MM.1S (cell line): Measurements from ENCODE around the gene CDH4.

Experiments
- DNase-seq: peaks from one replicate; pipeline ENCODE4 v3.0.0-alpha.2; 2015
- H2AFZ ChIP-seq: fragments of 300-600 bp; sonication (generic); 2 replicates; pipeline ENCODE4 v1.6.0; 2016; ENCODE audit warnings: antibody characterized with exemption, low read length
- H3F3A ChIP-seq: fragments of 300-600 bp; sonication (generic); 2 replicates; pipeline ENCODE4 v1.6.1; 2016; ENCODE audit warnings: mild to moderate bottlenecking, antibody characterized with exemption, low read length, moderate library complexity, mixed read lengths; ENCODE audit not compliant: insufficient read depth
- H3K27ac ChIP-seq: fragments of 300-600 bp; sonication (generic); 2 replicates; pipeline ENCODE4 v1.5.1; 2016; ENCODE audit warnings: mild to moderate bottlenecking, low read length
- H3K27me3 ChIP-seq: fragments of 300-600 bp; sonication (generic); replicated peaks from 2 replicates; pipeline ENCODE4 v1.6.0; 2016; ENCODE audit warnings: low read length; ENCODE audit not compliant: insufficient read depth
- H3K36me3 ChIP-seq: fragments of 300-600 bp; sonication (generic); replicated peaks from 2 replicates; pipeline ENCODE4 v1.6.1; 2016; ENCODE audit warnings: mild to moderate bottlenecking, low read length, mixed read lengths; ENCODE audit not compliant: insufficient read depth
- H3K4me1 ChIP-seq: fragments of 300-600 bp; sonication (generic); 2 replicates; pipeline ENCODE4 v1.6.1; 2016; ENCODE audit warnings: low read length, mixed read lengths
- H3K4me2 ChIP-seq: fragments of 300-600 bp; sonication (generic); 2 replicates; pipeline ENCODE4 v1.6.0; 2016; ENCODE audit warnings: low read depth, low read length
- H3K4me3 ChIP-seq: fragments of 300-600 bp; sonication (generic); 2 replicates; pipeline ENCODE4 v1.5.1; 2016; ENCODE audit warnings: low read length, mixed read lengths
- H3K79me2 ChIP-seq: fragments of 300-600 bp; sonication (generic); 2 replicates; pipeline ENCODE4 v1.6.1; 2016; ENCODE audit warnings: mixed run types, low read length, mixed read lengths
- H3K9ac ChIP-seq: fragments of 300-600 bp; sonication (generic); 2 replicates; pipeline ENCODE4 v1.6.1; 2016; ENCODE audit warnings: low read length, mixed read lengths
- H3K9me2 ChIP-seq: fragments of 300-600 bp; sonication (generic); replicated peaks from 2 replicates; pipeline ENCODE4 v1.6.1; 2016; ENCODE audit warnings: mild to moderate bottlenecking, low read length, mixed read lengths; ENCODE audit not compliant: insufficient read depth
- H3K9me3 ChIP-seq: fragments of 300-600 bp; sonication (generic); replicated peaks from 2 replicates; pipeline ENCODE4 v1.6.1; 2016; ENCODE audit warnings: mild to moderate bottlenecking, low read length, mixed read lengths; ENCODE audit not compliant: insufficient read depth
- H4K20me1 ChIP-seq: fragments of 300-600 bp; sonication (generic); 2 replicates; pipeline ENCODE4 v1.6.1; 2016; ENCODE audit warnings: mild to moderate bottlenecking, low read length, moderate library complexity, mixed read lengths; ENCODE audit not compliant: insufficient read depth
- CTCF ChIP-seq: fragments of 300-600 bp; sonication (generic); IDR thresholded peaks from 2 replicates; pipeline ENCODE4 v1.5.1; 2016; ENCODE audit warnings: antibody characterized with exemption, low read length, mixed read lengths
- EZH2 ChIP-seq: fragments of 300-600 bp; sonication (generic); optimal IDR thresholded peaks from 2 replicates; pipeline ENCODE3; 2017; ENCODE audit warnings: low read depth, mild to moderate bottlenecking, antibody characterized with exemption, low read length, mixed read lengths
- EZH2phosphoT487 ChIP-seq: fragments of 300-600 bp; sonication (generic); IDR thresholded peaks from 2 replicates; pipeline ENCODE4 v1.6.1; 2018; ENCODE audit warnings: antibody characterized with exemption, low read length

Gene CDH4

GRCh38 chr20:61712688-61713087, 460.6 kb downstream of the CDH4 start:
- H3K4me3 ChIP-seq = no peak overlapping the region
- no peaks in the 10 kb centered on the region for H3K36me3 ChIP-seq
- no peaks in the 10 kb centered on the region for H3K4me1 ChIP-seq
- H3K27ac ChIP-seq = no peak overlapping the region
- H4K20me1 ChIP-seq = no peaks in the 10 kb centered on the region
- H3K9ac ChIP-seq = no peak overlapping the region
- no peak for TF ChIP-seq EZH2
- TF ChIP-seq EZH2phosphoT487 = no peak
- no peak for TF ChIP-seq CTCF
- H2AFZ ChIP-seq = no peak overlapping the region
- DNase-seq = no peak
- no peaks in the 10 kb centered on the region for H3K9me2 ChIP-seq
- H3K9me3 ChIP-seq = no peaks in the 10 kb centered on the region
- no peaks in the 10 kb centered on the region for H3F3A ChIP-seq
- no peak overlapping the region for H3K4me2 ChIP-seq
- H3K27me3 ChIP-seq = peaks cover 73% of the 10 kb centered on the region
- no peaks in the 10 kb centered on the region for H3K79me2 ChIP-seq

DNA sequence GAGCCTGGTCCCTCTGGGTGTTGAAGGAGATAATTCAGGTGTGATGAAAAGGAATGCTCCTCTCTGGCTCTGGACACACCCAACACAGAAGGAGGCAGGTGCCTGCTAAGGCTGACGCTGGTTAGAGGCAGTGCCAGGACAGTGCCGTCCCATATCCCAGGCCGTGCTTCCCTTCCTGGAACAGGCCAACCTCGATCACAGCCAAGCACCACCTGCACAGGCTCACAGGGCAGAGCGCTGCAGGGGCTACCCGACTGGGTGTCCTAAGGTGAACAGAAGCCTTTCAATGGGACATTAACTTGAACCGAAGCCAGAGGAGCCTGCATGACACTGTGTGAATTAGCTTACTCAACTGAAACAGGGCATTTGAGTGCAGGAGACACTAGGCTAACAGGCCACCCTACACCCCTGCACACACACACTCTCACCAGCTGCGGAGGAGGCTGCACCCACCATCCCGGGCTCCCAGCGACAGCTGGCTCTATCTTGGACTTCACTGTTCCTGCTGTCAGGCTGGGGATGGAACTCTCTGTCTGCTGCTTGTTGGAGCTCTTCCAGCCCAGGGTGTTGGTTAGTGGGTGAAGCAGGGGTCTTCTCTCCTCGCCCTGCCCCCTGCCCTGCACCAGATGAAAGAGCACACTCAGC, 466.4 kb downstream of the CDH4 start:
- Histone ChIP-seq H3K4me2 (no peak overlapping the region), H2AFZ (no peak overlapping the region), H3K36me3 (no peaks in the 10 kb centered on the region), H3K9me2 (no peaks in the 10 kb centered on the region), H3K79me2 (no peaks in the 10 kb centered on the region), H3K4me3 (no peak overlapping the region), H3K27ac (no peak overlapping the region), H3K27me3 (peaks cover 82% of the 10 kb centered on the region), H3K9ac (no peak overlapping the region), H3F3A (no peaks in the 10 kb centered on the region), H3K9me3 (no peaks in the 10 kb centered on the region), H4K20me1 (no peaks in the 10 kb centered on the region), H3K4me1 (no peaks in the 10 kb centered on the region)
- TF ChIP-seq EZH2 = no peak
- TF ChIP-seq CTCF = no peak
- TF ChIP-seq EZH2phosphoT487 = no peak
- DNase-seq = no peak

- DNase-seq = no peak
- Histone ChIP-seq H3K27me3 (peaks cover 79% of the 10 kb centered on the region), H3F3A (no peaks in the 10 kb centered on the region), H3K9ac (no peak overlapping the region), H3K79me2 (no peaks in the 10 kb centered on the region), H2AFZ (no peak overlapping the region), H3K4me2 (peak overlapping the region; percentile 37), H3K4me1 (no peaks in the 10 kb centered on the region), H3K27ac (no peak overlapping the region), H3K9me2 (no peaks in the 10 kb centered on the region), H4K20me1 (no peaks in the 10 kb centered on the region), H3K4me3 (peak overlapping the region; percentile 11; the same call in 1 of the 2 replicates), H3K36me3 (no peaks in the 10 kb centered on the region), H3K9me3 (no peaks in the 10 kb centered on the region)
- TF ChIP-seq EZH2phosphoT487 (no peak), EZH2 (no peak), CTCF (no peak)
Measured at GRCh38 chr20:61719691-61720347, 467.8 kb downstream of the CDH4 start.
